OCI-LY3 (cell line): ENCODE data around the gene PACRG.

Source experiments
- H2AFZ ChIP-seq: fragments of 200-600, 300-600 bp; shearing (Covaris generic); 2 replicates; pipeline ENCODE4 v1.6.0; 2014; ENCODE audit warnings: antibody characterized with exemption, low read depth, low read length
- H3K27ac ChIP-seq: fragments of 200-600, 300-600 bp; sonication (generic); 2 replicates; pipeline ENCODE4 v1.5.1; 2014; ENCODE audit warnings: mild to moderate bottlenecking, low read length, moderate library complexity, mixed read lengths
- H3K27me3 ChIP-seq: fragments of 200-600, 300-600 bp; sonication (generic); 2 replicates; pipeline ENCODE4 v1.6.1; 2014; ENCODE audit warnings: low read depth, low read length, mixed read lengths
- H3K36me3 ChIP-seq: fragments of 200-600, 300-600 bp; sonication (generic); replicated peaks from 2 replicates; pipeline ENCODE3; 2014; ENCODE audit warnings: low read depth, low read length, mixed read lengths
- H3K4me1 ChIP-seq: fragments of 300-600, 200-600 bp; sonication (generic); 2 replicates; pipeline ENCODE4 v1.6.1; 2014; ENCODE audit warnings: low read length, mixed read lengths
- H3K4me2 ChIP-seq: fragments of 200-600, 300-600 bp; sonication (generic); 2 replicates; pipeline ENCODE4 v1.6.1; 2014; ENCODE audit warnings: low read length, mixed read lengths
- H3K4me3 ChIP-seq: fragments of 300-600, 200-600 bp; sonication (generic); 2 replicates; pipeline ENCODE4 v1.5.1; 2014; ENCODE audit warnings: antibody characterized with exemption, mild to moderate bottlenecking, low read length, moderate library complexity
- H3K79me2 ChIP-seq: fragments of 300-600, 200-600 bp; shearing (Covaris generic); 2 replicates; pipeline ENCODE4 v1.6.1; 2014; ENCODE audit warnings: mild to moderate bottlenecking, low read length, mixed read lengths
- H3K9ac ChIP-seq: fragments of 300-600, 200-600 bp; shearing (Covaris generic); 2 replicates; pipeline ENCODE4 v1.6.0; 2014; ENCODE audit warnings: mild to moderate bottlenecking, low read length, moderate library complexity
- H3K9me3 ChIP-seq: fragments of 200-600, 300-600 bp; shearing (Covaris generic); 2 replicates; pipeline ENCODE4 v1.6.1; 2014; ENCODE audit warnings: low read length, mixed read lengths; ENCODE audit not compliant: insufficient read depth
- H4K20me1 ChIP-seq: fragments of 200-600, 300-600 bp; sonication (generic); 2 replicates; pipeline ENCODE4 v1.6.1; 2016; ENCODE audit warnings: low read length, mixed read lengths; ENCODE audit not compliant: insufficient read depth
- CTCF ChIP-seq: fragments of 200-600, 300-600 bp; sonication (generic); IDR thresholded peaks from 2 replicates; pipeline ENCODE4 v1.5.1; 2014; ENCODE audit warnings: antibody characterized with exemption, low read length, low read depth
- EZH2phosphoT487 ChIP-seq: fragments of 200-600 bp; shearing (Covaris generic); IDR thresholded peaks from 2 replicates; pipeline ENCODE4 v1.6.1; 2018; ENCODE audit warnings: antibody characterized with exemption, mixed run types, low read depth

Gene PACRG

GRCh38 chr6:162680871-162681270 is 46.9 kb upstream of the PACRG start:
- Histone ChIP-seq H2AFZ (no peak overlapping the region), H3K4me2 (no peak overlapping the region)

GRCh38 chr6:162681447-162681846 is 46.3 kb upstream of the PACRG start:
- TF ChIP-seq CTCF = no peak
- TF ChIP-seq EZH2phosphoT487 = no peak
- no peak overlapping the region for H3K4me2 ChIP-seq

More at GRCh38 chr6:162680871-162681270, 46.9 kb upstream of the PACRG start:
- no peaks in the 10 kb centered on the region for H3K4me1 ChIP-seq
- no peaks in the 10 kb centered on the region for H3K36me3 ChIP-seq
- H3K79me2 ChIP-seq = no peaks in the 10 kb centered on the region
- no peak for TF ChIP-seq EZH2phosphoT487
- no peak for TF ChIP-seq CTCF
- H3K27ac ChIP-seq = no peak overlapping the region
- no peaks in the 10 kb centered on the region for H3K27me3 ChIP-seq
- no peaks in the 10 kb centered on the region for H3K9me3 ChIP-seq
- H3K4me3 ChIP-seq = no peak overlapping the region
- no peak overlapping the region for H3K9ac ChIP-seq
- H4K20me1 ChIP-seq = no peaks in the 10 kb centered on the region

GRCh38 chr6:162683135-162683534 is 44.6 kb upstream of the PACRG start:
- Histone ChIP-seq H3K4me3 (no peak overlapping the region), H3K9me3 (no peaks in the 10 kb centered on the region), H4K20me1 (no peaks in the 10 kb centered on the region), H3K9ac (no peak overlapping the region), H3K27me3 (no peaks in the 10 kb centered on the region), H3K79me2 (no peaks in the 10 kb centered on the region), H2AFZ (no peak overlapping the region), H3K4me2 (no peak overlapping the region), H3K36me3 (no peaks in the 10 kb centered on the region), H3K27ac (no peak overlapping the region), H3K4me1 (no peaks in the 10 kb centered on the region)
- TF ChIP-seq EZH2phosphoT487 (no peak), CTCF (no peak)

More at GRCh38 chr6:162681447-162681846, 46.3 kb upstream of the PACRG start:
- Histone ChIP-seq H3K4me1 (no peaks in the 10 kb centered on the region), H2AFZ (no peak overlapping the region), H3K9me3 (no peaks in the 10 kb centered on the region), H3K27me3 (no peaks in the 10 kb centered on the region), H3K27ac (no peak overlapping the region), H4K20me1 (no peaks in the 10 kb centered on the region), H3K4me3 (no peak overlapping the region), H3K36me3 (no peaks in the 10 kb centered on the region), H3K9ac (no peak overlapping the region), H3K79me2 (no peaks in the 10 kb centered on the region)

DNA sequence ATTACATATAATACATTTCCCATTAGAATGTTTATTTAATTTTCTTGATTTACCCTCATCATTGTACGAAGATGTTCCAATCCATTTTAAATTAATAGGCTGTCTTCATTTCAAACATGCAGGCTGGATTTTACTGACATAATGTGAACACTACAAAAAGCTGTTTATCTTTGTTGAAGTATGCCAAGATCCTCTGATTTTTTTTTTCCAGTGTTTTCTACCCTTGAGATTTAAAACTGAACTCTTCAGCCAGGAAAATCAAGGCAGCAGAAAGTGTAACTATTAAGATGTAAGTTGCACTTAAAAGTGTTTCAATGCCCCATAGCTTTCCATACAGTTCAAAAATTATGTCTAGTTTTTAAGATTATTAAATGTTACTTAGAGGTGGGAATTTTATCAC is 43.7 kb upstream of the PACRG start:
- Histone ChIP-seq H3K4me1 (no peaks in the 10 kb centered on the region), H3K9me3 (no peaks in the 10 kb centered on the region), H2AFZ (no peak overlapping the region), H4K20me1 (no peaks in the 10 kb centered on the region), H3K4me2 (no peak overlapping the region), H3K4me3 (no peak overlapping the region), H3K9ac (no peak overlapping the region), H3K79me2 (no peaks in the 10 kb centered on the region), H3K36me3 (no peaks in the 10 kb centered on the region), H3K27me3 (no peaks in the 10 kb centered on the region), H3K27ac (no peak overlapping the region)
- TF ChIP-seq EZH2phosphoT487 (no peak), CTCF (no peak)
